Erythroblast (primary cell): ENCODE measurements around the gene NDUFB11.

ENCODE experiments used
- GATA1 ChIP-seq: IDR thresholded peaks from 2 replicates; pipeline ENCODE4 v1.6.1; 2011; ENCODE audit warnings: low read depth, mild to moderate bottlenecking, control low read depth, low read length, moderate library complexity
- POLR2A ChIP-seq: IDR thresholded peaks from 2 replicates; pipeline ENCODE4 v1.6.1; 2011; ENCODE audit warnings: mild to moderate bottlenecking, low read length

GRCh38 chrX:47143894-47144625 lies 442 bp downstream of the NDUFB11 start:
- no peak for TF ChIP-seq POLR2A
- TF ChIP-seq GATA1, result no peak
